Endothelial cell of umbilical vein (primary cell): ENCODE measurements around the gene SLC35G6.

Experiments
- EZH2 ChIP-seq: IDR thresholded peaks from 2 replicates; pipeline ENCODE4 v1.6.1; 2012; ENCODE audit warnings: borderline replicate concordance, low read depth, mild to moderate bottlenecking, moderate library complexity, low read length, inconsistent platforms; ENCODE audit not compliant: severe bottlenecking
- MYC ChIP-seq: IDR thresholded peaks from one replicate; pipeline ENCODE4 v1.6.1; 2011; ENCODE audit warnings: mild to moderate bottlenecking, low read depth, low read length
- POLR2A ChIP-seq: IDR thresholded peaks from 2 replicates; pipeline ENCODE4 v1.6.1; 2012; ENCODE audit warnings: low read depth, mild to moderate bottlenecking, control low read depth, low read length
- TF ChIP-seq, protein P1 (sequence below), 2 donors: IDR thresholded peaks; 1 replicate in 1 of 2; 2 replicates in 1 of 2; pipeline ENCODE4 v1.5.1; 2011; ENCODE audit warnings: low read length in 2 of 2, mild to moderate bottlenecking in 2 of 2, moderate library complexity in 2 of 2, control low read depth in 1 of 2, inconsistent platforms in 1 of 2, low read depth in 1 of 2; ENCODE audit not compliant: insufficient read depth in 1 of 2; ENCODE audit errors: extremely low read depth in 1 of 2

GRCh38 chr17:7512824-7513540 lies 31.7 kb downstream of the SLC35G6 start:
- TF ChIP-seq, protein P1, sequence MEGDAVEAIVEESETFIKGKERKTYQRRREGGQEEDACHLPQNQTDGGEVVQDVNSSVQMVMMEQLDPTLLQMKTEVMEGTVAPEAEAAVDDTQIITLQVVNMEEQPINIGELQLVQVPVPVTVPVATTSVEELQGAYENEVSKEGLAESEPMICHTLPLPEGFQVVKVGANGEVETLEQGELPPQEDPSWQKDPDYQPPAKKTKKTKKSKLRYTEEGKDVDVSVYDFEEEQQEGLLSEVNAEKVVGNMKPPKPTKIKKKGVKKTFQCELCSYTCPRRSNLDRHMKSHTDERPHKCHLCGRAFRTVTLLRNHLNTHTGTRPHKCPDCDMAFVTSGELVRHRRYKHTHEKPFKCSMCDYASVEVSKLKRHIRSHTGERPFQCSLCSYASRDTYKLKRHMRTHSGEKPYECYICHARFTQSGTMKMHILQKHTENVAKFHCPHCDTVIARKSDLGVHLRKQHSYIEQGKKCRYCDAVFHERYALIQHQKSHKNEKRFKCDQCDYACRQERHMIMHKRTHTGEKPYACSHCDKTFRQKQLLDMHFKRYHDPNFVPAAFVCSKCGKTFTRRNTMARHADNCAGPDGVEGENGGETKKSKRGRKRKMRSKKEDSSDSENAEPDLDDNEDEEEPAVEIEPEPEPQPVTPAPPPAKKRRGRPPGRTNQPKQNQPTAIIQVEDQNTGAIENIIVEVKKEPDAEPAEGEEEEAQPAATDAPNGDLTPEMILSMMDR (IDR thresholded peaks at IDR 0.05; ENCODE audit: extremely low read depth in 1 of 2, insufficient read depth in 1 of 2, low read depth in 1 of 2, low read length in 2 of 2): no peak
- TF ChIP-seq MYC (no peak), POLR2A (no peak), EZH2 (no peak)
